ENCODE results near the gene COL8A1. TPM values are rescaled to one million over a fixed set of nuclear protein-coding genes. Genes with fewer than 3 reads are reported as not detected.

COL8A1 gene
- total RNA-seq, 1 experiment from 2014 or later: 0.13 TPM

GRCh38 chr3:99698932-99699331, 60.5 kb downstream of the COL8A1 start:
- Histone ChIP-seq H3K27me3 (ENCODE audit: control insufficient read depth, insufficient read depth, low read length) (peaks cover 3% of the 10 kb centered on the region), H3K9me3 (ENCODE audit: control insufficient read depth, insufficient read depth, low read depth, low read length) (no peaks in the 10 kb centered on the region), H3K4me1 (ENCODE audit: control insufficient read depth, insufficient read depth, low read length) (no peaks in the 10 kb centered on the region), H3K4me3 (ENCODE audit: low read depth in 2 of 2, low read length in 2 of 2) (no peak overlapping the region), H3K36me3 (ENCODE audit: control insufficient read depth, insufficient read depth, low read length) (no peaks in the 10 kb centered on the region), H3K27ac (ENCODE audit: low read length) (no peak overlapping the region)
- ATAC-seq (no peak), DNase-seq (ENCODE audit: low read depth, low spot score) (no peak)
- in situ Hi-C loops (cut with HindIII; ENCODE audit: low pct_unique_long_range_greater_than_20kb, low sequenced_read_pairs): no loop called here
- ChIA-PET POLR2A (no interaction called here), CTCF (no interaction called here)
- TF ChIP-seq CTCF (IDR thresholded peaks at IDR 0.05) (no peak), SIN3A (IDR thresholded peaks at IDR 0.05; ENCODE audit: borderline replicate concordance, insufficient read depth, low read depth, low read length) (no peak), TCF7L2 (IDR thresholded peaks at IDR 0.05; ENCODE audit: low read depth, low read length) (no peak), REST (IDR thresholded peaks at IDR 0.05; ENCODE audit: insufficient read depth in 1 of 2, low read depth in 2 of 2, low read length in 1 of 2) (no peak), POLR2AphosphoS5 (IDR thresholded peaks at IDR 0.05; ENCODE audit: low read depth, low read length) (no peak)
- intact Hi-C loops (cut with micrococcal nuclease; ENCODE audit: unreplicated experiment): no loop called here
- no TSS peak for BruUV-seq (replicated peaks)

GRCh38 chr3:99699841-99700240, 61.4 kb downstream of the COL8A1 start:
- TF ChIP-seq REST (IDR thresholded peaks at IDR 0.05; ENCODE audit: insufficient read depth in 1 of 2, low read depth in 2 of 2, low read length in 1 of 2) (no peak), CTCF (IDR thresholded peaks at IDR 0.05) (no peak), TCF7L2 (IDR thresholded peaks at IDR 0.05; ENCODE audit: low read depth, low read length) (no peak), SIN3A (IDR thresholded peaks at IDR 0.05; ENCODE audit: borderline replicate concordance, insufficient read depth, low read depth, low read length) (no peak), POLR2AphosphoS5 (IDR thresholded peaks at IDR 0.05; ENCODE audit: low read depth, low read length) (no peak)
- no peaks in the 10 kb centered on the region for H3K9me3 ChIP-seq (ENCODE audit: control insufficient read depth, insufficient read depth, low read depth, low read length)
- H3K4me1 ChIP-seq (ENCODE audit: control insufficient read depth, insufficient read depth, low read length): no peaks in the 10 kb centered on the region
- DNase-seq (ENCODE audit: low read depth, low spot score) (no peak), ATAC-seq (no peak)
- POLR2A ChIA-PET: no interaction called here
- no TSS peak for BruUV-seq (replicated peaks)
- H3K27me3 ChIP-seq (ENCODE audit: control insufficient read depth, insufficient read depth, low read length): peaks cover 3% of the 10 kb centered on the region
- intact Hi-C loops (cut with micrococcal nuclease; ENCODE audit: unreplicated experiment): no loop called here
- no peaks in the 10 kb centered on the region for H3K36me3 ChIP-seq (ENCODE audit: control insufficient read depth, insufficient read depth, low read length)
- H3K27ac ChIP-seq (ENCODE audit: low read length): no peak overlapping the region
- CTCF ChIA-PET: no interaction called here
- in situ Hi-C loops (cut with HindIII; ENCODE audit: low pct_unique_long_range_greater_than_20kb, low sequenced_read_pairs): no loop called here
- no peak overlapping the region for H3K4me3 ChIP-seq (ENCODE audit: low read depth in 2 of 2, low read length in 2 of 2)

Measured in Panc1 (cell line).